ENCODE data around the gene SLC25A17. TPM values are rescaled to one million over a fixed set of nuclear protein-coding genes. Genes with fewer than 3 reads are reported as not detected.
A peak's percentile ranks its signal among the peaks of the same experiment; 100 is the strongest.

Gene SLC25A17
- total and polyA plus RNA-seq, 11 donors, result 2.3 to 9.6 (median 4.0) TPM

DNA sequence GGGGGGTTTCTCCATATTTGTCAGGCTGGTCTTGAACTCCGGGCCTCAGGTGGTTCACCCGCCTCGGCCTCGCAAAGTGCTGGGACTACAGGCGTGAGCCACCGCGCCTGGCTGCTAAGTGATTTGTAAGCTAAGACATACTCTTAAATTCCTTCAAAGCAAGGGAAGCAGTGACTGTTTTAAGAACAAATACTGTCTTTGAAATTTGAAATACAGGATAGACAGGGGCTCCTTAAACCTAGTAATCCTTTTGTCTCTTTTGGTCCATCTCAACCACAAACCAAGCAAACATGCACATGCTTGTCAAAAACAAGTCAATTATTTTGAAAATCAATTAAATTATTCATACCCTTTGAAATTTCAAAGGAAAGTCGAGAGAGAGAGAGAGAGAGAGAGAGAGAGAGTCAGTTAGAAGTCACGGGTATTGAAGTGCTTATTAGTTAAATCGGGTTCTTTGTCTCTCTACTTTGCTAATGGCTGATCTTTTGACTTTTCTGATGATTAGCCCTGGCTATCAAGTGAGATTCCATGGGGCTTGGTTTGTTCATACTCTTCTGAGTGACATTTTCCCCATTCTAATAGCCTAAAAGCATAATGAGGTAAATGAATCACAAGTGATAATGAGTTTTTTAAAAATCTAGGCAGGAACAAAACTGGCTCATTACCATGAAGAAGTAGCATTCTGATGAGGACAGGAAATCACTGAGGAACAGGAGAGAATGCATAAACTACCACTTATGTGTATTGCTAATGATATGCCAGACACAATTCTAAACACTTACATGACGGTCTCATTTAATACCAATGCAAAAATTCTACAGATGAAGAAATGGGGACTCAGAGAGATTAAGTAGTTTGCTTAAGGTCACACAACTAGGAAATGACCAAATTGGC, 91.8 kb downstream of the SLC25A17 start:
- ATAC-seq (no peak), DNase-seq (no peak)
- no peak overlapping the region for H3K4me3 ChIP-seq
- no peak for TF ChIP-seq CTCF (IDR thresholded peaks at IDR 0.05)
- TF ChIP-seq POLR2A (IDR thresholded peaks at IDR 0.05), result no peak
- intact Hi-C loops (cut with DNase I), result no loop called here
- no peaks in the 10 kb centered on the region for H3K9me3 ChIP-seq
- H3K27ac ChIP-seq, result no peak overlapping the region
- no peaks in the 10 kb centered on the region for H3K27me3 ChIP-seq
- 85 to 93% (median 90%) methylated on average over 11 of the region's 11 CpGs for WGBS, 4 donors
- H3K4me1 ChIP-seq, result peaks cover 0 to 5% (median 0%) of the 10 kb centered on the region in 12 donors
- no peaks in the 10 kb centered on the region for H3K36me3 ChIP-seq

GRCh38 chr22:40726514-40726913, 92.6 kb downstream of the SLC25A17 start:
- Histone ChIP-seq H3K36me3 (no peaks in the 10 kb centered on the region), H3K4me3 (no peak overlapping the region), H3K27ac (no peak overlapping the region), H3K9me3 (no peaks in the 10 kb centered on the region), H3K27me3 (no peaks in the 10 kb centered on the region), H3K4me1 (peaks cover 0 to 4% (median 0%) of the 10 kb centered on the region in 12 donors)
- intact Hi-C loops (cut with DNase I), result no loop called here
- ATAC-seq (no peak), DNase-seq (no peak)
- WGBS, 4 donors, result 57 to 69% (median 59%) methylated on average over 4 of the region's 4 CpGs
- TF ChIP-seq POLR2A (IDR thresholded peaks at IDR 0.05) (no peak), CTCF (IDR thresholded peaks at IDR 0.05) (no peak)

DNA sequence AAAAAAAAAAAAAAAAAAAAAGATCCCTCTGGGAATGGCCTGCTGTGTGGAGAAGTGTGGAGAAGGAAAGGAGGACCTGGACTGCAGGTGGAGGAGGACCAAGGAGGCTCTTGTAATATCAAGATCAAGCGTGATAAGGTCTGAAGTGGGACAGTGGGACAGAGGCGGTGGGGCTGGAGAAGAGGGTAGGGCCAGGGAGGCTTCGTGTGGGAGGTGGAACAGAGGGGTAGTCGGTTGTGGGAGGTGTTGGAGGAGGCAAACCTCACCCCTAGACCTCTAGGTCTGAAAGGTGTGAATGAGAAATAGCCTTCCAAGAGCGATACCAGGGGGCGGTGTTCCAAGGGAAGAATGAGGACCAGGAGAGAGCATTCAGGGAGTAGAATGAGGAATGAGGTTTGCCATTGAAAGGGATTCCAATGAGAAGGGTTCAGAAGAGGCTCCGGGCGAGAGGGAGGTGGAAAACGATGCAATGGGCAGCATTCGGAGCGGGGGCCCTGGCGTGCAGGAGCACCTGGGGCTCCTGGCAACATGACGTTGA, 95.7 kb downstream of the SLC25A17 start:
- Histone ChIP-seq H3K4me3 (no peak overlapping the region), H3K9me3 (no peaks in the 10 kb centered on the region), H3K27ac (no peak overlapping the region), H3K27me3 (no peaks in the 10 kb centered on the region), H3K4me1 (peaks cover 0 to 9% (median 3%) of the 10 kb centered on the region in 12 donors), H3K36me3 (no peaks in the 10 kb centered on the region)
- intact Hi-C loops (cut with DNase I), result no loop called here
- TF ChIP-seq POLR2A (IDR thresholded peaks at IDR 0.05) (no peak), CTCF (IDR thresholded peaks at IDR 0.05) (no peak)
- 85 to 94% (median 93%) methylated on average over 13 of the region's 13 CpGs for WGBS, 4 donors
- DNase-seq (no peak), ATAC-seq (no peak)

DNA sequence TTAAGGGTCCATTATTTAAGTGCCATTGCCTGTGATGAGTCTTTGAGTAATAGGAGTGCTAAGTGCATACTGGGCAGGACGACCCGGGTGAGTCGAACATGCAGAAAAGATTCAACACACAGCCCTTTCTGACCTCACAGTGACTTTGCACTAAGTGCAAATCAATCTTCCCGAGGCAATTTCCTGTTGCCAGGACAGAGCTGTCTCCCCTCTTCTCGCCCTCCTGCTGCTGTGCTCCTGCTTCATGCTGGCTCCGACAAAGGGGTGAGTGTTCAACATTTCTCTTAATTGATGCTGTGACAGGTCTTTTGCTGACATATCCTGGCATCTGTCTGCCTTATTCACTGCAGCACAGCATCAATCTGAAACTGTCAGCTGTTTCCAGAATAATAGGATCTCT, 97.9 kb downstream of the SLC25A17 start:
- Histone ChIP-seq H3K27ac (no peak overlapping the region), H3K4me3 (no peak overlapping the region), H3K27me3 (no peaks in the 10 kb centered on the region), H3K9me3 (no peaks in the 10 kb centered on the region), H3K36me3 (no peaks in the 10 kb centered on the region), H3K4me1 (peaks cover 0 to 9% (median 2%) of the 10 kb centered on the region in 12 donors)
- ATAC-seq (peak in 2 of 4 donors; percentile 28 to 33), DNase-seq (no peak)
- no peak for TF ChIP-seq POLR2A (IDR thresholded peaks at IDR 0.05)
- no peak for TF ChIP-seq CTCF (IDR thresholded peaks at IDR 0.05)
- intact Hi-C loops (cut with DNase I), result no loop called here
- 18 to 28% (median 20%) methylated on average over 6 of the region's 6 CpGs for WGBS, 4 donors
